Spleen (tissue), 7 donors: ENCODE data around the gene ENOX1.

ENCODE experiments used
- POLR2A ChIP-seq, 3 donors: fragments of 450-650 bp; IDR thresholded peaks; one replicate each; pipeline ENCODE4 v1.5.1; 2017; ENCODE audit warnings: antibody characterized with exemption in 3 of 3, mild to moderate bottlenecking in 1 of 3
- POLR2AphosphoS5 ChIP-seq, 3 donors: sonication (generic); formaldehyde crosslinking; IDR thresholded peaks; one replicate each; pipeline ENCODE4 v1.5.1; 2017; ENCODE audit warnings: antibody characterized with exemption in 3 of 3
- TF ChIP-seq, protein P1 (sequence below), 11 experiments: fragments of 200-600 bp in 7 of 11; fragments of 450-650 bp in 4 of 11; sonication (generic) in 4 of 11; IDR thresholded peaks in 8 of 11; conservative IDR thresholded peaks in 3 of 11; 1 replicate in 7 of 11; 2 replicates in 4 of 11; pipeline versions ENCODE4 v1.4.0 to v1.8.0; 2016 to 2021; ENCODE audit warnings: antibody characterized with exemption in 11 of 11, inconsistent platforms in 4 of 11, mild to moderate bottlenecking in 1 of 11
- donor health status: DM: no; HTN: no; CAD: no; lungs with moderate emphysema.
- donor health status: DM: no; HTN: no; CAD: no.
- donor health status: DM: no; HTN: no; CAD: no.

DNA sequence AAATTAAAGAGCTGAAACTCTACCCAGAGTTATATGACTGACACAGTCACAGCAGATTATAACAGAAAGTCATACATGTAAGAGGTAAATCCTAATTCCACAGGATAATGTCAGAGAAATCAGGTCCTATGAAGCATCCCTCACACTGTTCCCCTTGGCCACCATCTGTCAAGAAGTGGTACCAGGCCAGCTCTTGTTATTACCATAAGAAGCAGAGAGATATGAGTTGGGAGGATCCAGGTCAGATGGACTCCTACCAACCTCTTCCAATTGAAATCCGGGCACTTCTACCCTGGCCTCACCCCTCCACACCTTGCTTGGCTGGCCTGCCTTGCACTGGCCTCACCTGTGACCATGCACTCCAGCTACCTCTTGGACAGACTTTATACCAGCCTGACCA, 410.2 kb downstream of the ENOX1 start:
- TF ChIP-seq, protein P1, sequence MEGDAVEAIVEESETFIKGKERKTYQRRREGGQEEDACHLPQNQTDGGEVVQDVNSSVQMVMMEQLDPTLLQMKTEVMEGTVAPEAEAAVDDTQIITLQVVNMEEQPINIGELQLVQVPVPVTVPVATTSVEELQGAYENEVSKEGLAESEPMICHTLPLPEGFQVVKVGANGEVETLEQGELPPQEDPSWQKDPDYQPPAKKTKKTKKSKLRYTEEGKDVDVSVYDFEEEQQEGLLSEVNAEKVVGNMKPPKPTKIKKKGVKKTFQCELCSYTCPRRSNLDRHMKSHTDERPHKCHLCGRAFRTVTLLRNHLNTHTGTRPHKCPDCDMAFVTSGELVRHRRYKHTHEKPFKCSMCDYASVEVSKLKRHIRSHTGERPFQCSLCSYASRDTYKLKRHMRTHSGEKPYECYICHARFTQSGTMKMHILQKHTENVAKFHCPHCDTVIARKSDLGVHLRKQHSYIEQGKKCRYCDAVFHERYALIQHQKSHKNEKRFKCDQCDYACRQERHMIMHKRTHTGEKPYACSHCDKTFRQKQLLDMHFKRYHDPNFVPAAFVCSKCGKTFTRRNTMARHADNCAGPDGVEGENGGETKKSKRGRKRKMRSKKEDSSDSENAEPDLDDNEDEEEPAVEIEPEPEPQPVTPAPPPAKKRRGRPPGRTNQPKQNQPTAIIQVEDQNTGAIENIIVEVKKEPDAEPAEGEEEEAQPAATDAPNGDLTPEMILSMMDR (IDR thresholded peaks at IDR 0.05 in 8 of 11, conservative IDR thresholded peaks at IDR 0.05 in 3 of 11) = no peak
- no peak for TF ChIP-seq POLR2A (IDR thresholded peaks at IDR 0.05)
- TF ChIP-seq POLR2AphosphoS5 (IDR thresholded peaks at IDR 0.05) = no peak
